ENCODE measurements around the gene NUCKS1.

DNA sequence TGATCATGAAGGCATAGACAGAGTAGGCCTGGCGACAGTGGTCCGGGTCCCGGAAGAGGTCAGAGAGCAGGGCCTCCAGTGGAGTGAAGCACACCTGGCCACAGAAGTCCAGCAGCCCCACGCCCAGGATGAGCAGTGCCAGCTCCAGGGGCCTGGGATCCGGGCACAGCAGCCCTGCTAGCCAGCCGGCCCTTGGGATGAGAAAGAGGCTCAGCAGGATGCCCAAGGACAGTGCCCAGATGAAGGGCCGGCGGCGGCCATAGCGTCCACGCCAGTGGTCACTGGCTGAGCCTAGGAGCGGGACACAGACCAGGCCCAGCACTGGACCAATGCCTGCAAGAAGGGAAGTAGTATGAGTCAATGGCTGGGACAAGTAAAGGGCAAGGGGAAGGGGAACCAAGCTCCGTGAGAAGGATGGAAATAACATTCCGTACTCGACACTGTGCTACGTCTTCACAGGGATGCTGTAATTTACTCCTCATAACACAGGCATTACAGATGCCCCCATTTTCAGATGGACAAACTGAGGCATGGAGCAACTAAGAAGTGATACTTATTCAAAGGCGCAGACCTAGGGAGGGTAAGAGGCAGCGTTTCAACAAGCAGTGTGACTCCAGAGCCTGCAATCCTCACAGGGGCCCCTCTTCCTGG, 86.6 kb downstream of the NUCKS1 start:
- TF ChIP-seq POLR2A (IDR thresholded peaks at IDR 0.05; ENCODE audit: low read depth, low read length) (no peak), POLR2AphosphoS5 (IDR thresholded peaks at IDR 0.05; ENCODE audit: low read depth, low read length) (no peak)

All from GM12892 (cell line).